Upper lobe of right lung (tissue), 1 donor: Measurements from ENCODE around the gene ROBO3. TPM values are rescaled to one million over a fixed set of nuclear protein-coding genes. Genes with fewer than 3 reads are reported as not detected.

Experiments
- ATAC-seq: fragments of 200-7000 bp; cut with Tn5 transposase; one replicate; pipeline ENCODE4 v1.9.1; 2020; ENCODE audit warnings: mild to moderate bottlenecking, moderate library complexity
- DNase-seq: peaks from one replicate; pipeline ENCODE4 v3.0.0-alpha.2; 2020
- H3K27ac ChIP-seq: fragments of 200-600 bp; one replicate; pipeline ENCODE4 v1.8.0; 2022
- H3K27me3 ChIP-seq: fragments of 200-600 bp; one replicate; pipeline ENCODE4 v1.8.0; 2022; ENCODE audit warnings: mild to moderate bottlenecking
- H3K36me3 ChIP-seq: fragments of 200-600 bp; one replicate; pipeline ENCODE4 v1.8.0; 2022
- H3K4me1 ChIP-seq: fragments of 200-600 bp; one replicate; pipeline ENCODE4 v1.8.0; 2022
- H3K4me3 ChIP-seq: fragments of 200-600 bp; one replicate; pipeline ENCODE4 v1.8.0; 2022; ENCODE audit warnings: mild to moderate bottlenecking
- H3K9me3 ChIP-seq: fragments of 200-600 bp; one replicate; pipeline ENCODE4 v1.8.0; 2022
- CTCF ChIP-seq: fragments of 200-600 bp; IDR thresholded peaks from one replicate; pipeline ENCODE4 v1.8.0; 2022; ENCODE audit warnings: antibody characterized with exemption
- intact Hi-C: fragments of 100-400 bp; cut with DNase I; formaldehyde crosslinking; loops from one replicate; pipeline ENCODE4 v1.11.0; 2022
- long read RNA-seq: library from polyadenylated mRNA; unstranded; transcript quantifications from one replicate; pipeline ENCODE4 v2.0.0, GENCODE V29; 2021
- total RNA-seq: library from RNA; stranded (reverse); fragmentation: NEBNext Ultra II Directional; extraction: Animal tissue kit (Norgen Biotek cat#: 25700); gene quantifications from one replicate; pipeline ENCODE4 v1.2.1, GENCODE V29; 2021
- donor health status: DM: no; HTN: yes; CAD: no; lungs with severe emphysema.

Gene ROBO3, protein sequence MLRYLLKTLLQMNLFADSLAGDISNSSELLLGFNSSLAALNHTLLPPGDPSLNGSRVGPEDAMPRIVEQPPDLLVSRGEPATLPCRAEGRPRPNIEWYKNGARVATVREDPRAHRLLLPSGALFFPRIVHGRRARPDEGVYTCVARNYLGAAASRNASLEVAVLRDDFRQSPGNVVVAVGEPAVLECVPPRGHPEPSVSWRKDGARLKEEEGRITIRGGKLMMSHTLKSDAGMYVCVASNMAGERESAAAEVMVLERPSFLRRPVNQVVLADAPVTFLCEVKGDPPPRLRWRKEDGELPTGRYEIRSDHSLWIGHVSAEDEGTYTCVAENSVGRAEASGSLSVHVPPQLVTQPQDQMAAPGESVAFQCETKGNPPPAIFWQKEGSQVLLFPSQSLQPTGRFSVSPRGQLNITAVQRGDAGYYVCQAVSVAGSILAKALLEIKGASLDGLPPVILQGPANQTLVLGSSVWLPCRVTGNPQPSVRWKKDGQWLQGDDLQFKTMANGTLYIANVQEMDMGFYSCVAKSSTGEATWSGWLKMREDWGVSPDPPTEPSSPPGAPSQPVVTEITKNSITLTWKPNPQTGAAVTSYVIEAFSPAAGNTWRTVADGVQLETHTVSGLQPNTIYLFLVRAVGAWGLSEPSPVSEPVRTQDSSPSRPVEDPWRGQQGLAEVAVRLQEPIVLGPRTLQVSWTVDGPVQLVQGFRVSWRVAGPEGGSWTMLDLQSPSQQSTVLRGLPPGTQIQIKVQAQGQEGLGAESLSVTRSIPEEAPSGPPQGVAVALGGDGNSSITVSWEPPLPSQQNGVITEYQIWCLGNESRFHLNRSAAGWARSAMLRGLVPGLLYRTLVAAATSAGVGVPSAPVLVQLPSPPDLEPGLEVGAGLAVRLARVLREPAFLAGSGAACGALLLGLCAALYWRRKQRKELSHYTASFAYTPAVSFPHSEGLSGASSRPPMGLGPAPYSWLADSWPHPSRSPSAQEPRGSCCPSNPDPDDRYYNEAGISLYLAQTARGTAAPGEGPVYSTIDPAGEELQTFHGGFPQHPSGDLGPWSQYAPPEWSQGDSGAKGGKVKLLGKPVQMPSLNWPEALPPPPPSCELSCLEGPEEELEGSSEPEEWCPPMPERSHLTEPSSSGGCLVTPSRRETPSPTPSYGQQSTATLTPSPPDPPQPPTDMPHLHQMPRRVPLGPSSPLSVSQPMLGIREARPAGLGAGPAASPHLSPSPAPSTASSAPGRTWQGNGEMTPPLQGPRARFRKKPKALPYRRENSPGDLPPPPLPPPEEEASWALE (N-terminal part only)
- total RNA-seq, result 12.6 TPM
- long read RNA-seq, partial matches to known transcripts, result 0 of 10 reads
- long read RNA-seq, other reads (novel, unspliced or antisense), result 10 of 10 reads

DNA sequence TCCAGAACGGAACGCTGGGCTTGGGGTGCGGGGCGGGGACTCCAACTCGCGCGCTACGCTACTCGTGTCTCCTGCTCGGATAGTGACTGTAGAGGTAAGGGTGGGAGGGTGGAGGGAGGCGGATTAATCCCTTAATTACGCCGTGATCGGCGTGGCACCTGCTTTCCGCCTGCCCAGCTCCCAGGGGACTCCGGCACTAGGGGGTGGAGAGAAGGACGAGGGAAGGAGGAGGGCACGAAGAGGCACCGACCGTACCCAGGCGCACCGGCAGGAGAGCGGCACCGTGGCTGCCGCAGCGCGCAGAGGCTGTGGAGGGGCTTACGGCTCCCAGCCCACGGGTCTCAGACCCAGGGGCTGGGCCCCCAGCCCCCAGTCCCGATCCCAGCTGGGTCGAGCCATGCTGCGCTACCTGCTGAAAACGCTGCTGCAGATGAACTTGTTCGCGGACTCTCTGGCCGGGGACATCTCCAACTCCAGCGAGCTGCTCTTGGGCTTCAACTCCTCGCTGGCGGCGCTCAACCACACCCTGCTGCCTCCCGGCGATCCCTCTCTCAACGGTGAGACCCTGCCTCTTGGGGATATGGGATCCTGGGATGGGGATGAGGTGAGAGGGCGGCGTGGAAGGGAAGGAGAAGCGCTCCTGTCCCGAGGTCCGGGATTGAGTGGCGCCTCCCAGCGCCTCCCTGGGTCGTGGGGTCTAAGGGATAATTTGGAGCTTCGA is at the start of gene ROBO3:
Gene ROBO3, plus strand, starts transcription at position 252 of the 721 bp plus-strand sequence. Its CDS starts 146 bp downstream, at position 398.
- Histone ChIP-seq H3K9me3 (no peaks in the 10 kb centered on the region), H3K36me3 (no peaks in the 10 kb centered on the region), H3K27me3 (peaks cover 76% of the 10 kb centered on the region), H3K27ac (no peak within 1 kb of the TSS), H3K4me3 (peak within 1 kb of the TSS; percentile 21), H3K4me1 (peaks cover 22% of the 10 kb centered on the region)
- no peak for DNase-seq
- intact Hi-C loops, result no loop called here
- no peak for TF ChIP-seq CTCF
- ATAC-seq, result no peak

DNA sequence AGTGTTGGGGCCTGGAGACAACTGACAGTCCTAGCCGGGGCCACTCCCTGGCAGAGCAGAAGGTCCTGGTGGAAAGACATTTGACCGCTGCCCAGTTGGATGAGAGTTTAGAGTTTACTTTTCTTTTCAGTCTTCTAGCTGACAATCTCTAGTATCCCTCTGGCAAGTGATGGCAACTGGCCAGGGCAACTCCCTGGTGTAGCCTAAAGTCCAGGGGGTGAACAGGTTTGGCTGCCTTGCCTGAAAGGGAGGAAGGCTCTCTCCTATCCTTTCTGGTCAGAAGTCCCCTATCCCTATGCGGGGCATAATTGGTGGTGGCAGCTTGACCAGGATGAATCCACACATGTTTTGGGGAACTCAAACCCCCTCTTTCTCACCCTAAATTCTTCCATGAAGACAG is 48.2 kb upstream of the ROBO3 start:
- DNase-seq (no peak), ATAC-seq (no peak)
- Histone ChIP-seq H3K4me1 (no peaks in the 10 kb centered on the region), H3K4me3 (no peak overlapping the region), H3K9me3 (no peaks in the 10 kb centered on the region), H3K27ac (no peak overlapping the region), H3K36me3 (no peaks in the 10 kb centered on the region), H3K27me3 (no peaks in the 10 kb centered on the region)
- intact Hi-C loops, result no loop called here
- no peak for TF ChIP-seq CTCF

DNA sequence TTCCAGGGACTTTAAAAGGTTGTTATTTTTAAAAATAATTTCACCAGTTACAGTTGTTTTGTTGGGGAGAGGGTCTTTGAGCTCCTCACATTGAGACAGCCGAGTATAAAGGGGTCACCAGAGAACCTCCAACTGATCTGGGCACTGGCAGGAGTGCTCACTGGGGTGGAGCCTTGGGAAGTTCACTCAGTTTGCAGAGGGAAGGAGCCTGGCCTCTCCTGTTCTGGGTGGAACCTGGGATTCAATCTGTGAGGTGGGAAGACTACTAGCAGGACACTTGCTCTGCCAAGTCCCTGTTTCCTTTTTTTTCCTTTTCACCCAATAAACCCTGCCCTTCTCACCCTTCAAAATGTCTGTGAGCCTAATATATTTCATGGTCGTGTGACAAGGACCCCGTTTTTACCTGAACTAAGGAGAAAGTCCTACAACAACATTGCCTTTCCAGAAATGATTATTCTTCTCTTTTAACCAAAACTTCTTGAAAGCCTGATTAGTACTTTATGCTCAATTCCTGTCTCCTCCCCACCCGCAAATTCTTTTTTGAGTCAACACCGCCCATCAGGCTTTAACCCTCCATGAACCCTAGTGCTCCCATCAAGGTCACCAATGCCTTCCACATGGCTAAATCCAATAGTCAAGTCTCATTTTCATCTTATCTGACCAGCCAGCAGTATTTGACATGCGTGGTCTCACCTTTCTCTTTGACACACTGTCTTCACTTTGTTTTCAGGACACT is 43.1 kb upstream of the ROBO3 start:
- TF ChIP-seq CTCF, result no peak
- no peaks in the 10 kb centered on the region for H3K9me3 ChIP-seq
- DNase-seq, result no peak
- H3K36me3 ChIP-seq, result no peaks in the 10 kb centered on the region
- no peak for ATAC-seq
- intact Hi-C loops, result no loop called here
- no peaks in the 10 kb centered on the region for H3K4me1 ChIP-seq
- H3K27ac ChIP-seq, result no peak overlapping the region
- H3K27me3 ChIP-seq, result no peaks in the 10 kb centered on the region
- H3K4me3 ChIP-seq, result no peak overlapping the region

DNA sequence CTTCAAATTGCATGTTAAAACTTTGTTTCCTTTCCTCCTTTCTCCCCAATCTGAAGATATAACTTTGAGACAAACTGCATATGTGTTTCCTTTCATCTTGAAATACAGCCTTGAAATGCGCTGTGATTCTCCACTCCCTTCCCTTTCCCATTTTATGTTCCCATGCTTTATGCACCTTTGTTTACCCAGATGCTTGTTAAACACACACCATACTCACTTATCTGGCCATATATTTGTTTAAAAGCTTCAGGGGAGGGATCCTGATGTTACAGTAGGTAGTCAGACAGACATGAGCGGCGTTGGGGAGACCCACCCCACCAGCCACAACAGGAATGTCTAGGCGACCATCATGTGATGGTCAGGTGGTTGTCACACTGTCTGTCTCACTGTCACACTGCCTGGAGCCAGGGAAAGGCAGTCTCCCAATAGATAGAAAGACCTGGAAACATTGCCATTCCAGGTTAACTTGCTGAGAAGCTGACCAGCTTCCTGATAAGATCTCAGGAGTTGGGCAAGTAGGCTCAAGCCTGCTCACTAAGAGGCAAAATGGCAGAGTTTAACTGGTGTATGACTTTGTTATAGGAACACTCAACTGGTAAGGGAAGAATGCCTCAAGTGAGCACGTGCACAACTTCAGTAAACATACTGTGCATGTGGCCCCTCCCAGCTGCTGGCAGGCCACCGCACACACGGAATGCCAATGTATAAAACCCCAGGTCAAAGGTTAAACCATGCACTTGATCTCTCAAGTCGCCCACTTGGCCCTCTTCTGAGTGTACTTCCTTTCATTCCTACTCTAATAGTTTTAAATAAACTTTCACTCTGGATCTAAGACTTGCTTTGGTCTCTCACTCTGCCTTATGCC is 41.5 kb upstream of the ROBO3 start:
- no peak overlapping the region for H3K27ac ChIP-seq
- peak; percentile 87 for ATAC-seq
- no peak for TF ChIP-seq CTCF
- no peaks in the 10 kb centered on the region for H3K9me3 ChIP-seq
- H3K36me3 ChIP-seq, result no peaks in the 10 kb centered on the region
- no peak overlapping the region for H3K4me3 ChIP-seq
- intact Hi-C loops, result no loop called here
- H3K27me3 ChIP-seq, result no peaks in the 10 kb centered on the region
- peak; percentile 71 for DNase-seq
- H3K4me1 ChIP-seq, result no peaks in the 10 kb centered on the region
